Neural cell (in vitro differentiated cells): ENCODE measurements around the gene TAPBP. TPM values are rescaled to one million over a fixed set of nuclear protein-coding genes. Genes with fewer than 3 reads are reported as not detected.
"Not testable (repeated sequence)": the region's sequence is repeated elsewhere in the genome, so short reads cannot be mapped to it uniquely, and the experiment has no call there.

Experiments
- H2AFZ ChIP-seq: fragments of 200-600, 300-800 bp; sonication (generic), shearing (Covaris generic); 2 replicates; pipeline ENCODE4 v1.6.0; 2014; ENCODE audit warnings: low read depth, mild to moderate bottlenecking, antibody characterized with exemption, low read length, moderate library complexity
- H3F3A ChIP-seq: fragments of 200-600 bp; shearing (Covaris generic); 2 replicates; pipeline ENCODE4 v1.6.1; 2016; ENCODE audit warnings: mild to moderate bottlenecking, moderate library complexity, mixed read lengths, antibody characterized with exemption, low read length; ENCODE audit not compliant: insufficient read depth, poor library complexity, severe bottlenecking
- H3K27ac ChIP-seq: fragments of 200-600, 300-800 bp; sonication (generic), shearing (Covaris generic); 2 replicates; pipeline ENCODE4 v1.5.1; 2014; ENCODE audit warnings: mild to moderate bottlenecking, low read length, moderate library complexity
- H3K27me3 ChIP-seq: fragments of 300-800, 200-600 bp; sonication (generic), shearing (Covaris generic); 2 replicates; pipeline ENCODE4 v1.6.0; 2014; ENCODE audit warnings: mild to moderate bottlenecking, low read depth, low read length, moderate library complexity; ENCODE audit not compliant: insufficient read depth
- H3K36me3 ChIP-seq: fragments of 300-800, 200-600 bp; sonication (generic), shearing (Covaris generic); 2 replicates; pipeline ENCODE4 v1.5.1; 2014; ENCODE audit warnings: mild to moderate bottlenecking, antibody characterized with exemption, low read length, moderate library complexity; ENCODE audit not compliant: insufficient read depth
- H3K4me2 ChIP-seq: fragments of 300-800, 200-600 bp; sonication (generic), shearing (Covaris generic); 2 replicates; pipeline ENCODE4 v1.6.0; 2014; ENCODE audit warnings: mild to moderate bottlenecking, low read length
- H3K4me3 ChIP-seq: fragments of 300-800, 200-600 bp; sonication (generic), shearing (Covaris generic); 2 replicates; pipeline ENCODE4 v1.5.1; 2014; ENCODE audit warnings: mild to moderate bottlenecking, low read length, moderate library complexity
- H3K79me2 ChIP-seq: fragments of 200-600 bp; shearing (Covaris generic); replicated peaks from 2 replicates; pipeline ENCODE4 v1.6.0; 2014; ENCODE audit warnings: mild to moderate bottlenecking, low read length, moderate library complexity; ENCODE audit not compliant: insufficient read depth
- H3K9ac ChIP-seq: fragments of 300-800, 200-600 bp; sonication (generic), shearing (Covaris generic); 2 replicates; pipeline ENCODE4 v1.6.1; 2016; ENCODE audit warnings: mild to moderate bottlenecking, low read length, mixed read lengths
- H3K9me2 ChIP-seq: fragments of 200-600 bp; shearing (Covaris generic); 2 replicates; pipeline ENCODE4 v1.6.1; 2016; ENCODE audit warnings: mild to moderate bottlenecking, low read length, mixed read lengths; ENCODE audit not compliant: insufficient read depth
- H3K9me3 ChIP-seq: fragments of 200-600, 300-800 bp; sonication (generic), shearing (Covaris generic); 2 replicates; pipeline ENCODE4 v1.6.1; 2016; ENCODE audit warnings: mild to moderate bottlenecking, mixed run types, low read length, moderate library complexity, mixed read lengths
- H4K20me1 ChIP-seq: fragments of 200-600 bp; shearing (Covaris generic); 2 replicates; pipeline ENCODE4 v1.6.1; 2016; ENCODE audit warnings: mild to moderate bottlenecking, mixed run types; ENCODE audit not compliant: insufficient read depth
- MXI1 ChIP-seq: fragments of 450-650 bp; conservative IDR thresholded peaks from 2 replicates; pipeline ENCODE4 v1.6.1; 2014; ENCODE audit warnings: antibody characterized with exemption, mild to moderate bottlenecking; ENCODE audit not compliant: poor library complexity, severe bottlenecking
- RAD21 ChIP-seq: fragments of 450-650 bp; conservative IDR thresholded peaks from 2 replicates; pipeline ENCODE4 v1.6.1; 2014; ENCODE audit warnings: antibody characterized with exemption, mild to moderate bottlenecking, moderate library complexity
- SMC3 ChIP-seq: fragments of 450-650 bp; conservative IDR thresholded peaks from 2 replicates; pipeline ENCODE4 v1.6.1; 2014; ENCODE audit warnings: antibody characterized with exemption, mild to moderate bottlenecking, moderate library complexity; ENCODE audit not compliant: poor library complexity
- polyA plus RNA-seq: library from polyadenylated mRNA; depleted of rRNA; stranded (reverse); fragments of >200 nt; gene quantifications from 2 replicates; pipeline ENCODE4 v1.2.3, GENCODE V29; 2014
- TF ChIP-seq, protein P1 (sequence below): fragments of 450-650 bp; IDR thresholded peaks from 2 replicates; pipeline ENCODE4 v1.5.1; 2014; ENCODE audit warnings: antibody characterized with exemption, mild to moderate bottlenecking, moderate library complexity; ENCODE audit not compliant: poor library complexity, severe bottlenecking
- TF ChIP-seq, protein P2 (sequence below): IDR thresholded peaks from 2 replicates; pipeline ENCODE4 v1.6.1; 2012; ENCODE audit warnings: borderline replicate concordance

The TAPBP gene
- polyA plus RNA-seq, 1 donor from 2014 or later: 1.2 TPM

DNA sequence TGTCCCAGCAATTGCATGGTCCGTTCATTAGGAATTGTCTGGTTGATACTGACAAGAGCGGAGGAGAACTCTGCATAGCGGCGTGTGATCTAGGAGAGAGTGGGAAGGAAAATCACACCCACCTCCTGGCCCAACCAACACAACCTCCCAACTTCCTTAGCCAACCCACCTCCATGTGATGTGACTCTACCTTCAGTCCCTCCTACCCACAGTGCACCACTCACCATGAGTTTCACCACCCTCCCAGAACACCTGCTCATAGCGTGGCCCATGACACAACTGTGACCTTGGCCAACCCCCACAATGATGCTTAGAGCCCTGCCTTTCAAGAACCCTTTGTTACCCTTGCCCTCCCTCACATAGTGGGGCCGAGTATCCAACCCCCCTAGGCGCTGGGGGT, 49.9 kb downstream of the TAPBP start:
- Histone ChIP-seq H3K4me3 (no peak overlapping the region), H3K9me2 (no peaks in the 10 kb centered on the region), H3K27ac (no peak overlapping the region), H3K9ac (no peak overlapping the region), H3K9me3 (no peaks in the 10 kb centered on the region), H3K4me2 (no peak overlapping the region), H2AFZ (no peak overlapping the region), H3K36me3 (no peaks in the 10 kb centered on the region), H3K27me3 (no peaks in the 10 kb centered on the region), H4K20me1 (no peaks in the 10 kb centered on the region), H3K79me2 (no peaks in the 10 kb centered on the region), H3F3A (no peaks in the 10 kb centered on the region)
- no peak for TF ChIP-seq MXI1
- TF ChIP-seq SMC3: no peak
- TF ChIP-seq RAD21: no peak

DNA sequence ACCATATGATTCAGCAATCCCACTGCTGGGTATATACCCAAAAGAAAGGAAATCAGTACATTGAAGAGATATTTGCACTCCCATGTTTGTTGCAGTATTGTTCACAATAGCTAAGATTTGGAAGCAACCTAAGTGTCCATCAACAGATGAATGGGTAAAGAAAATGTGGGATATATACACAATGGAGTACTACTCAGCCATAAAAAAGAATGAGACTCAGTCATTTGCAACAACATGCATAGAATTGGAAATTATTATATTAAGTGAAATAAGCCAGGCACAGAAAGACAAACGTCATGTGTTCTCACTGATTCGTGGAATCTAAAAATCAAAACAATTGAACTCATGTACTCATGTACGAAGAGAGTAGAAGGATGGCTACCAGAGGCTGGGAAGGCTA, 51.4 kb downstream of the TAPBP start:
- not testable (repeated sequence) for H3K27me3 ChIP-seq, H3K36me3 ChIP-seq, H2AFZ ChIP-seq, H3F3A ChIP-seq, H3K9me2 ChIP-seq, H4K20me1 ChIP-seq, H3K4me3 ChIP-seq, H3K79me2 ChIP-seq, H3K9me3 ChIP-seq, H3K9ac ChIP-seq, H3K4me2 ChIP-seq, H3K27ac ChIP-seq

DNA sequence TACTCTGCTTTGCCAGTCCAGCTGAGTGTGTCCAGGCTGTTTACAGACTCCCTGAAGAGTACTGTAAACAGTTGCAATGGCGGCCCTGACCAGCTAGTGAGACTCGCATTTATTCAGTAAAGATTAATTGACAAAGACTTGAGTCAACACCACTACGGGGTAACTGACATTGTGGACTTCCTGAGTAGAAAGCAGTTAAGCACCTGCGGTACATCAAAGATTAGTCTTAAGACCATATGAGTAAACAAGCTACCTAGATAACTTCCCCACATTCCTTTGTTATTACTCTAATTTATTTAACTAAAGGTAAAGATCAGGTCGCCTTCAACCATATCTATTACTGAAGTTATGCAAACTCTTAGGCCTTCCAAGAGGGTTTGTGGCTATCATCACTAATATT, 54.8 kb downstream of the TAPBP start:
- no peak overlapping the region for H3K9ac ChIP-seq
- H3F3A ChIP-seq: no peaks in the 10 kb centered on the region
- H3K4me2 ChIP-seq: no peak overlapping the region
- H3K9me3 ChIP-seq: no peaks in the 10 kb centered on the region
- no peak for TF ChIP-seq RAD21
- TF ChIP-seq, protein P1, sequence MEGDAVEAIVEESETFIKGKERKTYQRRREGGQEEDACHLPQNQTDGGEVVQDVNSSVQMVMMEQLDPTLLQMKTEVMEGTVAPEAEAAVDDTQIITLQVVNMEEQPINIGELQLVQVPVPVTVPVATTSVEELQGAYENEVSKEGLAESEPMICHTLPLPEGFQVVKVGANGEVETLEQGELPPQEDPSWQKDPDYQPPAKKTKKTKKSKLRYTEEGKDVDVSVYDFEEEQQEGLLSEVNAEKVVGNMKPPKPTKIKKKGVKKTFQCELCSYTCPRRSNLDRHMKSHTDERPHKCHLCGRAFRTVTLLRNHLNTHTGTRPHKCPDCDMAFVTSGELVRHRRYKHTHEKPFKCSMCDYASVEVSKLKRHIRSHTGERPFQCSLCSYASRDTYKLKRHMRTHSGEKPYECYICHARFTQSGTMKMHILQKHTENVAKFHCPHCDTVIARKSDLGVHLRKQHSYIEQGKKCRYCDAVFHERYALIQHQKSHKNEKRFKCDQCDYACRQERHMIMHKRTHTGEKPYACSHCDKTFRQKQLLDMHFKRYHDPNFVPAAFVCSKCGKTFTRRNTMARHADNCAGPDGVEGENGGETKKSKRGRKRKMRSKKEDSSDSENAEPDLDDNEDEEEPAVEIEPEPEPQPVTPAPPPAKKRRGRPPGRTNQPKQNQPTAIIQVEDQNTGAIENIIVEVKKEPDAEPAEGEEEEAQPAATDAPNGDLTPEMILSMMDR: no peak
- TF ChIP-seq SMC3: no peak
- no peaks in the 10 kb centered on the region for H3K9me2 ChIP-seq
- no peaks in the 10 kb centered on the region for H3K36me3 ChIP-seq
- H3K79me2 ChIP-seq: no peaks in the 10 kb centered on the region
- no peaks in the 10 kb centered on the region for H3K27me3 ChIP-seq
- no peak overlapping the region for H3K27ac ChIP-seq
- H4K20me1 ChIP-seq: no peaks in the 10 kb centered on the region
- H3K4me3 ChIP-seq: no peak overlapping the region
- H2AFZ ChIP-seq: no peak overlapping the region

DNA sequence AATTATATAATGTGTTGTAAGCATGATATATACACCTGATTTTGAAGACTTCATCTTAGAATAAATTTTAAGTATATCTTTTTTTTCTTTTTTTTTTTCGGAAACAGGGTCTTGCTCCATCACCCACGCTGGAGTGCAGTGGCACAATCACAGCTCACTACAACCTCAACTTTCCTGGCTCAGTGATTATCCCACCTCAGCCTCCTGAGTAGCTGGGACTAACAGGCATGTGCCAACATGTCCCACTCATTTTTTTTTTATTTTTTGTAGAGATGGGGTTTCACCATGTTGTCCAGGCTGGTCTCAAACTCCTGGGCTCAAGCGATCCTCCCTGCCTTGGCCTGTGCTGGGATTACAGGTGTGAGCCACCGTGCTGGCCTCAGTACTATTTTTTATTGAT, 59.3 kb downstream of the TAPBP start:
- Histone ChIP-seq H2AFZ (no peak overlapping the region), H3K27ac (no peak overlapping the region), H3K9ac (no peak overlapping the region), H3K9me3 (no peaks in the 10 kb centered on the region), H3K4me3 (no peak overlapping the region), H3F3A (no peaks in the 10 kb centered on the region), H3K79me2 (no peaks in the 10 kb centered on the region), H3K36me3 (no peaks in the 10 kb centered on the region), H4K20me1 (no peaks in the 10 kb centered on the region), H3K27me3 (no peaks in the 10 kb centered on the region), H3K9me2 (no peaks in the 10 kb centered on the region), H3K4me2 (no peak overlapping the region)
- TF ChIP-seq, protein P2, sequence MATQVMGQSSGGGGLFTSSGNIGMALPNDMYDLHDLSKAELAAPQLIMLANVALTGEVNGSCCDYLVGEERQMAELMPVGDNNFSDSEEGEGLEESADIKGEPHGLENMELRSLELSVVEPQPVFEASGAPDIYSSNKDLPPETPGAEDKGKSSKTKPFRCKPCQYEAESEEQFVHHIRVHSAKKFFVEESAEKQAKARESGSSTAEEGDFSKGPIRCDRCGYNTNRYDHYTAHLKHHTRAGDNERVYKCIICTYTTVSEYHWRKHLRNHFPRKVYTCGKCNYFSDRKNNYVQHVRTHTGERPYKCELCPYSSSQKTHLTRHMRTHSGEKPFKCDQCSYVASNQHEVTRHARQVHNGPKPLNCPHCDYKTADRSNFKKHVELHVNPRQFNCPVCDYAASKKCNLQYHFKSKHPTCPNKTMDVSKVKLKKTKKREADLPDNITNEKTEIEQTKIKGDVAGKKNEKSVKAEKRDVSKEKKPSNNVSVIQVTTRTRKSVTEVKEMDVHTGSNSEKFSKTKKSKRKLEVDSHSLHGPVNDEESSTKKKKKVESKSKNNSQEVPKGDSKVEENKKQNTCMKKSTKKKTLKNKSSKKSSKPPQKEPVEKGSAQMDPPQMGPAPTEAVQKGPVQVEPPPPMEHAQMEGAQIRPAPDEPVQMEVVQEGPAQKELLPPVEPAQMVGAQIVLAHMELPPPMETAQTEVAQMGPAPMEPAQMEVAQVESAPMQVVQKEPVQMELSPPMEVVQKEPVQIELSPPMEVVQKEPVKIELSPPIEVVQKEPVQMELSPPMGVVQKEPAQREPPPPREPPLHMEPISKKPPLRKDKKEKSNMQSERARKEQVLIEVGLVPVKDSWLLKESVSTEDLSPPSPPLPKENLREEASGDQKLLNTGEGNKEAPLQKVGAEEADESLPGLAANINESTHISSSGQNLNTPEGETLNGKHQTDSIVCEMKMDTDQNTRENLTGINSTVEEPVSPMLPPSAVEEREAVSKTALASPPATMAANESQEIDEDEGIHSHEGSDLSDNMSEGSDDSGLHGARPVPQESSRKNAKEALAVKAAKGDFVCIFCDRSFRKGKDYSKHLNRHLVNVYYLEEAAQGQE: no peak
- TF ChIP-seq MXI1: no peak
